Mucosa of rectum (tissue), 2 donors: ENCODE measurements around the gene CHCHD6.

Experiments
- H3K27ac ChIP-seq, 2 donors: one replicate each; pipeline ENCODE4 v1.7.0; 2013; ENCODE audit warnings: inconsistent platforms in 2 of 2, low read depth in 2 of 2, low read length in 2 of 2
- H3K27me3 ChIP-seq, 2 donors: one replicate each; pipeline ENCODE4 v1.7.0; 2013; ENCODE audit warnings: low read length in 2 of 2; ENCODE audit not compliant: control insufficient read depth in 2 of 2, insufficient read depth in 2 of 2
- H3K36me3 ChIP-seq, 2 donors: one replicate each; pipeline ENCODE4 v1.7.0; 2013; ENCODE audit warnings: low read length in 2 of 2; ENCODE audit not compliant: control insufficient read depth in 2 of 2, insufficient read depth in 2 of 2
- H3K4me1 ChIP-seq, 2 donors: one replicate each; pipeline ENCODE4 v1.7.0; 2013; ENCODE audit warnings: low read length in 2 of 2, mild to moderate bottlenecking in 1 of 2; ENCODE audit not compliant: control insufficient read depth in 2 of 2, insufficient read depth in 2 of 2
- H3K4me3 ChIP-seq, 2 donors: one replicate each; pipeline ENCODE4 v1.7.0; 2013; ENCODE audit warnings: low read length in 2 of 2
- H3K9ac ChIP-seq, 2 donors: one replicate each; pipeline ENCODE4 v1.7.0; 2013; ENCODE audit warnings: low read length in 2 of 2, low read depth in 1 of 2, mild to moderate bottlenecking in 1 of 2
- H3K9me3 ChIP-seq, 2 donors: one replicate each; pipeline ENCODE4 v1.7.0; 2013; ENCODE audit warnings: low read length in 2 of 2; ENCODE audit not compliant: control insufficient read depth in 2 of 2
- donor health status: healthy.
- donor health status: Normal muscosa, but diverticular disease.

CHCHD6 gene

DNA sequence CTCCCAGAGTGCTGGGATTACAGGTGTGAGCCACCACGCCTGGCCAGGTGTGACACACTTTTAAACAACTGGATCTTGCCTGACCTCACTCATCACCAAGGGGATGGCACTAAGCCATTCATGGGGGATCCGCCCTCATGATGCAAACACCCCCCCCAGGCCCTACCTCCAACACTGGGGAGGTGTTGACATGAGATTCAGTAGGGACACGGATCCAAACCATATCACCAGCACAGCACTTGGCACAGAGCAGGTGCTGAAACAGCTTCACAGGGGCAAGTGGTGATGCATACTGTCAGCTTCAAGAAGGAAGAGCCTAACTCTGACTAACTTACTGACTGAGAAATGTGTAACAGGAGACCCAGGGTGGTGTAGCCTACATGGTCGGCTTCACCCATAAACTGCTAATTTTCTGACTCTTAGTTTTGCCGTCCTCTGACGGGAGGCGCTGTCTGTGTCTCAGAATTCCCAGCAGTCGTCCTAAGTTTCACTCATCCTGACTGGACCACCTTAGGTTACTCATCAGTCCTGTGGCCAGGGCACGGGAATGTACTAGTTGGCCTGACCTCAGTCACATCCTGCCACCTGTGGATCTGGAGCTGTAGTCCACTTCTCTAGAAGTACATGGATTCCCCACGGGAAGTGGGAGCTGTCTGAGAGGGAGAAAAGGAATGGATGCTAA lies 197.0 kb downstream of the CHCHD6 start:
- Histone ChIP-seq H3K36me3 (no peaks in the 10 kb centered on the region), H3K4me3 (no peak overlapping the region), H3K27ac (no peak overlapping the region), H3K9ac (no peak overlapping the region), H3K9me3 (no peaks in the 10 kb centered on the region), H3K4me1 (peaks cover 0 to 3% of the 10 kb centered on the region in 2 donors), H3K27me3 (no peaks in the 10 kb centered on the region)

DNA sequence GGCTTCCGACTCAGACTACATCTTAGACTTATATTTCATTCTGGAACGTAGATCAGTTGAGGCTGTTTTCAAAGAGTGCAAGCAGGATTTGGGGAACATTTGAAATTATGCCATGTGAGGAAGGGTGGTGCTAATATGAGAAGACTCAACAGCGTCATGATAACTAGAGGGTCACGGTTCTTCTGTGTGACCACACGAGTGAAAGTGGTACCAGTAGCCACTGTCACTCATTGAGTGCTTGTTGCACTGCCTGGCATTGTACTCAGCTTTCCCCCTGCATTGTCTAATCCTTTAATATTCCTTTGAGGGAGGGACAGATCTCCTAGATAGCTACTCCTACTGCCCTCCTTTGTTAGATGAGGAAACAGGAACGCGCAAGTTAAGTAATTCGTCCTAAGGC lies 197.6 kb downstream of the CHCHD6 start:
- no peaks in the 10 kb centered on the region for H3K36me3 ChIP-seq
- no peaks in the 10 kb centered on the region for H3K9me3 ChIP-seq
- no peak overlapping the region for H3K4me3 ChIP-seq
- no peaks in the 10 kb centered on the region for H3K27me3 ChIP-seq
- no peak overlapping the region for H3K27ac ChIP-seq
- H3K4me1 ChIP-seq = peaks cover 0 to 3% of the 10 kb centered on the region in 2 donors
- no peak overlapping the region for H3K9ac ChIP-seq

DNA sequence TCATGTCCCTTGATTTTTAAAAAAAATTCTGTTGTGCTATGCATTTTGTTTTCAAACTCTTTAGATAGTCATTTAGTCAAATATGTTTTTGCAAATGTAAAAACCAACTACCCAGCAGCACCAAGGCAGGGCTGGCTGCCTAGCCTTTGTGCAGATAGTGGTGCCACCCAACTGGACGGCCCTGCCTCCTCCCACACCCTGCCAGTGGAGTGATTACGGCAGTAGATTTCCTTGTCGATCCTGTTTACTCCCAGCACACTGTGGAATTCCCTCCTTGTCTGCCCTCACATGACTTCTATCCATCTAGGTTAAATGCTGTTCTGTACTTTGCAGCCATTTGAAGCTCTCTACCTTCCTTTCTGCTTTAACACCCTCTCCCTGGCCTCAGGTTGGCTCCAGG lies 199.5 kb downstream of the CHCHD6 start:
- H3K27ac ChIP-seq = peak overlapping the region in 1 of 2 donors; percentile 3
- no peaks in the 10 kb centered on the region for H3K27me3 ChIP-seq

DNA sequence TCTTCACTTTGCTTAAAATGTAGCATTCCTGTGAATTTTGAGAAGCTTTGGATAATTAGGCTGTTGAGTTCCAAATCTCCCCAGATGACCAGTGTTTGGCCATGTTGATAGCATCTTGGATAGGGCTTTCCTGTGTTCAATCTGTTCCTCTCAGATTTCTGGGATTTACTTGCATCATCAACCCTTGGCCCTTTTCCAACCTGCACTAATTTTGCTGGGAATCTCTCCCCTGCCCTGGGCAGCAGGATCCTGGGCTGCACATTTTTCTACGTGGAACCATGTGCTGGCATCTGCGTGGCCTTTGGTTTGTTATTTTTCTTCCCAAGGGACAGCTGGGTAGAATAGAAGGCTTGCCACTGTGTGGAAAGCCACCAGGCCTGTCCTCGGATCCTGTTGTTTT lies 203.5 kb downstream of the CHCHD6 start:
- no peaks in the 10 kb centered on the region for H3K36me3 ChIP-seq
- H3K9ac ChIP-seq = no peak overlapping the region
- H3K4me1 ChIP-seq = peaks cover 8 to 22% of the 10 kb centered on the region in 2 donors
- no peaks in the 10 kb centered on the region for H3K27me3 ChIP-seq
- no peaks in the 10 kb centered on the region for H3K9me3 ChIP-seq
- no peak overlapping the region for H3K4me3 ChIP-seq
- H3K27ac ChIP-seq = no peak overlapping the region

More for the DNA sequence above, 199.5 kb downstream of the CHCHD6 start:
- H3K9ac ChIP-seq = no peak overlapping the region
- H3K36me3 ChIP-seq = no peaks in the 10 kb centered on the region
- H3K4me3 ChIP-seq = no peak overlapping the region
- peaks cover 0 to 3% of the 10 kb centered on the region in 2 donors for H3K4me1 ChIP-seq
- no peaks in the 10 kb centered on the region for H3K9me3 ChIP-seq

DNA sequence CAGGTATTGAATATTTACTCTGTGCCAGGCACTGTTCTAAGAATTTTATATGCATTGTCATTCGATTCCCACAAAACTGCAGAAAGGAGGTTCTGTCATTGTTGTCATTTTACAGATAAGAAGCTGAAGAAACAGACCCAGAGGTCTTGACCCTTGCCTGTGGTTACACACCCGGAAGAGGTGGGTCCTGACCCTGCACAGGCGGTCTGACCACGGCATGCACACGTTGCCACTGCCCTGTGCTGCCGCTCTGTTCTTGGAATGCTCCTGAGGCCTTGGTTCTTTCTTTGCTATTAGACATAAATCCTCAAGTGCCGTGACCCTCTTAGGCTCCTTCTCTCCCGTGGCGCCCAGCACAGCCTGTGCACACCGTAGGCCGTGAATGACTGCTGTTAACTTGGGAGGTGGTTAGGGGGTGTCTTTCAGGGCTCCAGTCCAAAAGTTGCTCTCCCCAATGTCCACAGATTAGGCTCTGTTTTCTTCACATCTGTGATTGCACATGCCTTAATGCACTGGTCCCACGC lies 204.8 kb downstream of the CHCHD6 start:
- Histone ChIP-seq H3K27ac (no peak overlapping the region), H3K4me1 (peaks cover 8 to 20% of the 10 kb centered on the region in 2 donors), H3K4me3 (no peak overlapping the region), H3K36me3 (no peaks in the 10 kb centered on the region), H3K9ac (no peak overlapping the region), H3K9me3 (no peaks in the 10 kb centered on the region), H3K27me3 (no peaks in the 10 kb centered on the region)

DNA sequence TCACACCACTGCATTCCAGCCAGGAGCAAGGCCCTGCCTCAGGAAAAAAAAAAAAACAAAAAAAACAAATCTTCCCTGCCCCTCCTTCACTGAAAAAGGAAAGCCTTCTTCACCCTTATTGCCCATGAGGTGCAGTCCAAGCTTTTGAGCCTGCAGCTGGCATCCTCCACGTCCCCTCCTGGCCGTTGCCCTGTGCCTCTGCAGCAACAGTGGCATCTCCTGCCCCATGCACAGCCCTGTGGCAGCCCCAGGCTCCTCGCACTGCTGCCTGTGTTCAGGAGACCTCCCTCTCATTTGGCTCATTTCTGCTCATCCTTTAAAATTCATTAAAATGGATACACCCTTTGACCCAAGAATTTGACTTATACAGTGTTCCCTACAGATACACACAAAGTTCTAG lies 206.2 kb downstream of the CHCHD6 start:
- Histone ChIP-seq H3K4me3 (no peak overlapping the region), H3K27me3 (no peaks in the 10 kb centered on the region), H3K4me1 (peaks cover 8 to 19% of the 10 kb centered on the region in 2 donors), H3K36me3 (peaks cover 0 to 2% of the 10 kb centered on the region in 2 donors), H3K27ac (no peak overlapping the region), H3K9ac (no peak overlapping the region), H3K9me3 (no peaks in the 10 kb centered on the region)

DNA sequence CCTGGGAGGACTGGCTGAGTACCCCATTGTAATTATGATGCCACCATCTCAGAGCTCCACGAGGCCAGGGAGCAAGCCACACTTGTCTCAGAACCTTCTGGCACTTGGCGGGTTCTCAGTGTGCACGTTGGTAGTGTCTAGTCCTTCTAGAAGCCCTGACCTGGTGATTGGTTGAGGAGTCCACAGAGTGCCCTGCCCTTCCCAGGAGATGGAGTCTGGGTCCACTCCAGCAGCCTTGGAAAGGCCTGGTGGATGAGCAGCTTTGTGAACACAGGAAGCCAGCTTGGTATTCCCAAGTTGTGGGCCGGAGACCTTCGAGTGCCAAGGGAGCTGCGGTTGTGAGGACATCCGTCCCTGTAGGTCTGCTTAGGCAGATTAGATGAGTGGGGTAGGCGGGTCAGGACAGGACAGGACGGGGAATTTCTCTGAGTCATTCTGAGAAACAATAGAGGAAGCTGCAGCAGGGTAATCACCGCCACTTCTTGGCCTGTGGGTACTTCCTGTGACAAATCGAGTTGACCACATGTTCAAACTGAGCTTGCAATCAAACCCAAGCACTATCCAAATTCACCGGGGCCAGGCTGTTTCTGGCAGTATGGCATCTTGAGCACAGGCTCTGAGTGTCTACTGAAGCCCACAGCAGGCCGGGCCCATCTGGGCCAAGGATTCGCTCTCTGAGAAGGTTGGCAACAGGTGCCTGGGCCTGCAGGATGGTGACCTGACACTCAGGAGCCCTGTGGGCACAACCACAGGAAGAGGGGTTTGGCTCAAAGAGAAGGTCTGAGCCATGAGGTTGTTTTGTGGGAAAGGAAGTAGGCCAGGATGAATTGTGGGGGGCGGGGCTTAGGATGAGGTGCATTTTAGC lies 207.4 kb downstream of the CHCHD6 start:
- H3K27ac ChIP-seq = peak overlapping the region; percentile 48 to 74
- peaks cover 0 to 2% of the 10 kb centered on the region in 2 donors for H3K36me3 ChIP-seq
- no peak overlapping the region for H3K9ac ChIP-seq
- H3K27me3 ChIP-seq = no peaks in the 10 kb centered on the region
- peaks cover 8 to 19% of the 10 kb centered on the region in 2 donors for H3K4me1 ChIP-seq
- H3K9me3 ChIP-seq = no peaks in the 10 kb centered on the region
- H3K4me3 ChIP-seq = no peak overlapping the region

DNA sequence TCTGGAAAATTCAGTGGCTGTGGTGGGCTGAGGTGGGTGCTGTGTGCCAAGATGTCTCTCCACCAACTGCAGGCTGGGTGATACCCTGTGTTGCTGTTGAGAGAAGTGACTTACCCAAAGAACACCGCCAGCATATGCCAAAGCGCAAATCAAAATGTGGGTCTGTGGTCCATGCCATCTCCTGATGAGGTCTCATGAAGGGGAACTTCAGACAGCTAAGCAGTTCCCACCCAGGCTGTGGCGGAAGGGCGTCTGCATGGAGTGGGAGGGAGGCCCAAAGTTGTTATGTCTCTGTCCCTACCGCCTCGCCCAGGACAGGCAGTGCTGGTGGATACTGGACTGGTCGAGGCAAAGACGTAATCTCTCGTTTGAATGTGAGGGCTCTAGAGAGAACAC lies 208.0 kb downstream of the CHCHD6 start:
- H3K4me1 ChIP-seq = peaks cover 8 to 19% of the 10 kb centered on the region in 2 donors
- no peak overlapping the region for H3K9ac ChIP-seq
- peaks cover 0 to 2% of the 10 kb centered on the region in 2 donors for H3K36me3 ChIP-seq
- no peaks in the 10 kb centered on the region for H3K9me3 ChIP-seq
- peak overlapping the region; percentile 48 to 74 for H3K27ac ChIP-seq
- no peak overlapping the region for H3K4me3 ChIP-seq
- H3K27me3 ChIP-seq = no peaks in the 10 kb centered on the region

DNA sequence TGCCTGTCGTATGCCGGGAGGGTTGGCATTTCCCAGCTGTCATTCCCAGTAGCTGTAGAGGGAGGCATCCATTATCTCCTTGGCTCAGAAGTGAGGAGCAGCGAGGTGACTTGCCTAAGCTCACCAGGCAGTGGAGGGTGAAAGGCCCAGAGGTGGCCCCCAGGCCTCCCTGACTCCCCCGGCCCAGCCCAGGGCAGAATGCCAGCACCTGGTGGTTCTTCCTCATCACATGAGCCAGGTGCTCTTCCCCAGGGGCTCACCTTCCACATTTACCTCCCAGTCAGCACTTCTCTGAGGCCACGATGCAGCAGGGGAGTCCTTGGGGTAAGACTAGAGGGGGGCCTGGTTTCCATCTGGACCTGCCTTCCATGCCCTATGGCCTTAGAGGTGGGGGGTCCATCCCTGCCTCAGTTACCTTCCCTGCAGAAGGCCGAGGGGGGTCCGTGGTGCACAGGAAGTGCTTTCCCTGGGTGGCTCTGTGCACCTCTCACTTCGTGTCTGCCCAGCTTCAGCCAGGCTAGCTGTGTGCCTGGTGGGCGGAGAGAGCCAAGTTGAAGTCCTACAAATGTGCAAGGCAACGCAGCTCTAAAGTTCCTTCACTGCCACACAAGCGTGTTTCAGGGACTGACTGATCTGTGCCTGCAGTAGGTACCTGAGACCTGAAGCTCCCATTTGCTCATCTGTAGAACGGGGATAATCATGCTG lies 208.6 kb downstream of the CHCHD6 start:
- Histone ChIP-seq H3K27ac (peak overlapping the region in 1 of 2 donors; percentile 74), H3K4me1 (peaks cover 8 to 19% of the 10 kb centered on the region in 2 donors), H3K4me3 (no peak overlapping the region), H3K27me3 (no peaks in the 10 kb centered on the region), H3K9me3 (no peaks in the 10 kb centered on the region), H3K36me3 (peaks cover 0 to 2% of the 10 kb centered on the region in 2 donors), H3K9ac (no peak overlapping the region)
